Osteoblast (primary cell): ENCODE data around the gene RCSD1. TPM values are rescaled to one million over a fixed set of nuclear protein-coding genes. Genes with fewer than 3 reads are reported as not detected.

Experiments used
- DNase-seq: peaks from one replicate; pipeline ENCODE4 v3.0.0; 2011; ENCODE audit warnings: low spot score, mixed read lengths; ENCODE audit not compliant: insufficient read length; ENCODE audit errors: missing footprints
- H2AFZ ChIP-seq: 2 replicates; pipeline ENCODE4 v1.6.0; 2011; ENCODE audit warnings: mild to moderate bottlenecking, low read length
- H3K27ac ChIP-seq: 2 replicates; pipeline ENCODE4 v1.5.1; 2011; ENCODE audit warnings: mild to moderate bottlenecking, low read depth, low read length, moderate library complexity
- H3K27me3 ChIP-seq: 2 replicates; pipeline ENCODE4 v1.6.0; 2012; ENCODE audit warnings: mild to moderate bottlenecking, control low read depth, inconsistent platforms, low read length, moderate library complexity; ENCODE audit not compliant: insufficient read depth
- H3K36me3 ChIP-seq: 2 replicates; pipeline ENCODE4 v1.5.1; 2011; ENCODE audit warnings: mild to moderate bottlenecking, low read length, control low read depth, moderate library complexity; ENCODE audit not compliant: insufficient read depth
- H3K4me1 ChIP-seq: 2 replicates; pipeline ENCODE4 v1.5.1; 2011; ENCODE audit warnings: mild to moderate bottlenecking, low read length, control low read depth, moderate library complexity; ENCODE audit not compliant: insufficient read depth
- H3K4me2 ChIP-seq: 2 replicates; pipeline ENCODE4 v1.6.0; 2011; ENCODE audit warnings: mild to moderate bottlenecking, low read length; ENCODE audit not compliant: insufficient read depth
- H3K4me3 ChIP-seq: fragments of 200-600 bp; sonication (generic); 3 replicates; pipeline ENCODE4 v1.5.1; 2012; ENCODE audit warnings: mild to moderate bottlenecking, low read length, inconsistent platforms; ENCODE audit not compliant: insufficient read depth
- H3K79me2 ChIP-seq: 2 replicates; pipeline ENCODE4 v1.6.0; 2012; ENCODE audit warnings: mild to moderate bottlenecking, low read length, control low read depth, inconsistent platforms; ENCODE audit not compliant: insufficient read depth
- H3K9me3 ChIP-seq: 2 replicates; pipeline ENCODE4 v1.5.1; 2011; ENCODE audit warnings: low read depth, low read length, control low read depth
- H4K20me1 ChIP-seq: 2 replicates; pipeline ENCODE4 v1.6.0; 2012; ENCODE audit warnings: mild to moderate bottlenecking, low read length, control low read depth; ENCODE audit not compliant: insufficient read depth
- total RNA-seq: library from RNA; depleted of rRNA; stranded (reverse); fragments of >200 nt; gene quantifications from 2 replicates; pipeline ENCODE4 v1.2.3, GENCODE V29; 2012
- TF ChIP-seq, protein P1 (sequence below): IDR thresholded peaks from 2 replicates; pipeline ENCODE4 v1.5.1; 2011; ENCODE audit warnings: mild to moderate bottlenecking, low read depth, low read length, moderate library complexity; ENCODE audit errors: extremely low read depth

RCSD1 gene, protein sequence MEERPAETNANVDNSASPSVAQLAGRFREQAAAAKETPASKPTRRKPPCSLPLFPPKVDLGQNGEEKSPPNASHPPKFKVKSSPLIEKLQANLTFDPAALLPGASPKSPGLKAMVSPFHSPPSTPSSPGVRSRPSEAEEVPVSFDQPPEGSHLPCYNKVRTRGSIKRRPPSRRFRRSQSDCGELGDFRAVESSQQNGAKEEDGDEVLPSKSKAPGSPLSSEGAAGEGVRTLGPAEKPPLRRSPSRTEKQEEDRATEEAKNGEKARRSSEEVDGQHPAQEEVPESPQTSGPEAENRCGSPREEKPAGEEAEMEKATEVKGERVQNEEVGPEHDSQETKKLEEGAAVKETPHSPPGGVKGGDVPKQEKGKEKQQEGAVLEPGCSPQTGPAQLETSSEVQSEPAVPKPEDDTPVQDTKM
- under 0.01 and 0.29 TPM in 2 replicates for total RNA-seq

DNA sequence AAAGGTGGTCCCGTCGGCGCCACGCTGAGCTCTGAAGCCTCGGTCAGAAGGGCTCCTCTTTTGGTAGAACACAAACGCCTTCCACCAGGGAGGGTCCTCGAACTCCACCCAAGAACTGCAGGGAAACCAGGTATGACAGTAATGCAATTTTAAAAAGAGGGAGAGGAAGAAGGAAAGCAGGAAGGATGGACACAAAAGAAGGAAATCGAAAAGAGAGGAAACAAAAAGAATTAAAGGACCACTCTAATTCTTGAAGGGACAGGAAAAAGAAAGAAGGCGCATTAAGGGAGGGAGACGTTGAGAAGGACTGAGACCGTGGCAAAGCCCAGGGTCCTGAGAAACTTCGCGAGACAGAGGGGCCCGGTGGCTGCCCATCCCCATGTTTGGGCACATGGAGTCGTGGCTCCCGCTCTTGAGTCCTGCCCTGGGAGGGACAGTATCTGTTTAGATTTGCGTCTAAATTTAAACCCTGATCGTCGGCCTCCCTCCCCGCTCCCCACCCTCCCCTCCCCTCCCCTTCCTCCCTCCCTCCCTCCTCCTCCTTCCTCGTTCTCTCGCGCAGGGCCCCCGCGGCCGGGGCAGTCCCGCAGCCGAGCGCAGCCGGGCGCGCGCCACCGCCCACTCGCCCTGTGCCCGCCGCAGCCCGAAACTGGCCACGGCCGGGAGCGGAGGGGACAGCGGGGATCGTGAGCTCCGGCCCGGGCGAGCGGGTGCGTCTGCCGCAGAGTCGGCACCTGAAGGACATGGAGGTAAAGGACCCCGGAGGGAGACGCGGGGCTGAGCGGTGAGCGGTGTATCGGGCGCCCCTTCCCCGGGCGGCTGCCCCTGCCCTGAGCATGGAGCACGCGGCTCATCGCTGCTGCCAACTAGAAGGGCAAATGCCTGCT, at the start of gene RCSD1:
TSS of gene RCSD1 (plus strand) at position 552 of the 887 bp plus-strand sequence. CDS start at position 744, 192 bp downstream.
- TF ChIP-seq, protein P1, sequence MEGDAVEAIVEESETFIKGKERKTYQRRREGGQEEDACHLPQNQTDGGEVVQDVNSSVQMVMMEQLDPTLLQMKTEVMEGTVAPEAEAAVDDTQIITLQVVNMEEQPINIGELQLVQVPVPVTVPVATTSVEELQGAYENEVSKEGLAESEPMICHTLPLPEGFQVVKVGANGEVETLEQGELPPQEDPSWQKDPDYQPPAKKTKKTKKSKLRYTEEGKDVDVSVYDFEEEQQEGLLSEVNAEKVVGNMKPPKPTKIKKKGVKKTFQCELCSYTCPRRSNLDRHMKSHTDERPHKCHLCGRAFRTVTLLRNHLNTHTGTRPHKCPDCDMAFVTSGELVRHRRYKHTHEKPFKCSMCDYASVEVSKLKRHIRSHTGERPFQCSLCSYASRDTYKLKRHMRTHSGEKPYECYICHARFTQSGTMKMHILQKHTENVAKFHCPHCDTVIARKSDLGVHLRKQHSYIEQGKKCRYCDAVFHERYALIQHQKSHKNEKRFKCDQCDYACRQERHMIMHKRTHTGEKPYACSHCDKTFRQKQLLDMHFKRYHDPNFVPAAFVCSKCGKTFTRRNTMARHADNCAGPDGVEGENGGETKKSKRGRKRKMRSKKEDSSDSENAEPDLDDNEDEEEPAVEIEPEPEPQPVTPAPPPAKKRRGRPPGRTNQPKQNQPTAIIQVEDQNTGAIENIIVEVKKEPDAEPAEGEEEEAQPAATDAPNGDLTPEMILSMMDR: no peak
- Histone ChIP-seq H4K20me1 (no peaks in the 10 kb centered on the region), H3K27ac (no peak within 1 kb of the TSS), H3K27me3 (no peaks in the 10 kb centered on the region), H3K9me3 (no peaks in the 10 kb centered on the region), H3K4me1 (no peaks in the 10 kb centered on the region), H3K79me2 (no peaks in the 10 kb centered on the region), H2AFZ (peak within 1 kb of the TSS; percentile 91), H3K4me3 (peak within 1 kb of the TSS; percentile 74), H3K4me2 (peak within 1 kb of the TSS; percentile 87), H3K36me3 (no peaks in the 10 kb centered on the region)
- DNase-seq: peak; percentile 92

DNA sequence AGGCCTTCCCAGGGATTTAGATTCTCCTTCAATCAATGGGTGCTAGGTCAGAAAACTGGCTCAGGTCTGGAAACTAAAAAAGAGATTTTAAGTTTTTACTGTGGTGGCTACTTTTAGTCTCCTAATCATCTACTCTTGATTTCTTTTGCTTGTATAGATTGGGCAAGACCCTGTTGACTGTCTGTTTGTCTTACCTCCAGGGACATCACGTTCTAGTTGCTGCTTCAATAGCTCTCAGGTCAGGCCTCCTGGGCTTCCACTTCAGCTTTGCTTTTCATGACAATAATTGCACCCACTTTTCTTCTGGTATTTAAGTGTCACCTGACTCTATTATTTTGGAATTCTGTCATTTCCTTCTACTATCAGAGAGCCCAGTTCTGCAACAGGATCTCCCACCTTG, 48.0 kb upstream of the RCSD1 start:
- no peak for DNase-seq
- no peak overlapping the region for H3K4me2 ChIP-seq
- H3K79me2 ChIP-seq: no peaks in the 10 kb centered on the region
- H3K9me3 ChIP-seq: no peaks in the 10 kb centered on the region
- H3K27ac ChIP-seq: no peak overlapping the region
- no peak overlapping the region for H2AFZ ChIP-seq
- no peaks in the 10 kb centered on the region for H4K20me1 ChIP-seq
- no peak overlapping the region for H3K4me3 ChIP-seq
- no peaks in the 10 kb centered on the region for H3K36me3 ChIP-seq
- H3K4me1 ChIP-seq: no peaks in the 10 kb centered on the region
- TF ChIP-seq, protein P1: no peak
- peaks cover 7% of the 10 kb centered on the region for H3K27me3 ChIP-seq

DNA sequence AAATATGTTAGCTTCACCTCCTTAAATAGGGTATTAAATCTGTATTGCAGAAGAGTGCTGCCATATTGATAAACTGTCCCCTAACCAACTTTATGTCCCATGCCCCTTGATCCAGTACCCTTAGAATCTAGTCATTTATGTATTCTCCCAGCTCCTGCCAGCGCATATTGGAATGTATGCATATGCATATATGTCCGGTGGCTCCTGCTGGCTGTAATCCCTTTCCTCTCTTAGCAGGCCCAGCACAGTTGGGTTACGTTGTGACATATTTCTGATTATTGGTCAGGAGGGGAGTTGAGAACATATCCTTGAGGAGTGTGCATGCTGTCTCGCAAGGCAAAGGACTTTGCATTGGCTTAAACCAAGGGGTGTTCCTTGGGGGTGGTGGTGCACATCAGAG, 47.3 kb upstream of the RCSD1 start:
- TF ChIP-seq, protein P1: no peak
- Histone ChIP-seq H3K4me3 (no peak overlapping the region), H4K20me1 (no peaks in the 10 kb centered on the region), H3K36me3 (no peaks in the 10 kb centered on the region), H3K9me3 (no peaks in the 10 kb centered on the region), H3K27me3 (peaks cover 7% of the 10 kb centered on the region), H3K27ac (no peak overlapping the region), H2AFZ (no peak overlapping the region), H3K4me2 (no peak overlapping the region), H3K79me2 (no peaks in the 10 kb centered on the region), H3K4me1 (no peaks in the 10 kb centered on the region)
- DNase-seq: no peak

DNA sequence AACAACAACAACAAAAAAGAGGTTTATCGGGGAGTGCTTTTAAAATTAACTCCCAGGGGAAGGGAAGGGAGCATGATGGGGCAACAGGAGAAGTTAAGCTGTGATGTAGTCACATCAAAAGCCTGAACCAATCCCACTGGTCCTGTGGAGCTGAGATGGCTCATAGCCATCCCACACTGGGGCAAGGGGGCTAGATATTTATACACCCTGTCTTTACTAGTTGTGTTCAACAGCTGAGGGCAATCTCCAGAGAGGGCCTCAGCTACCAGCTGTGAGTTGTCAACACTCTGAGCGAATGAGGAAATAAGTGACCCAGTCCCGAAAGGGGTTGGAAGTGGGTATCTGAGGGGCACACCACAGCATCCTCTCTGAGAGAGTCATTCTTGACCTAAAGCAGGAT, 45.5 kb upstream of the RCSD1 start:
- Histone ChIP-seq H3K4me1 (no peaks in the 10 kb centered on the region), H3K36me3 (no peaks in the 10 kb centered on the region), H3K9me3 (no peaks in the 10 kb centered on the region), H3K79me2 (no peaks in the 10 kb centered on the region), H4K20me1 (no peaks in the 10 kb centered on the region), H3K4me3 (no peak overlapping the region), H3K4me2 (no peak overlapping the region), H3K27ac (no peak overlapping the region), H2AFZ (no peak overlapping the region), H3K27me3 (peaks cover 7% of the 10 kb centered on the region)
- DNase-seq: no peak
- TF ChIP-seq, protein P1: no peak
